K562 (cell line): ENCODE data around the gene SH3GLB2. TPM values are rescaled to one million over a fixed set of nuclear protein-coding genes. Genes with fewer than 3 reads are reported as not detected.

Experiments
- CEBPB ChIP-seq: fragments of 450-650 bp; IDR thresholded peaks from 2 replicates; pipeline ENCODE4 v1.6.1; 2016; ENCODE audit warnings: missing genetic modification characterization, missing compliant biosample characterization
- CREM ChIP-seq: IDR thresholded peaks from 2 replicates; pipeline ENCODE4 v1.6.1; 2014; ENCODE audit warnings: antibody characterized with exemption, low read depth
- EGR1 ChIP-seq: fragments of 450-650 bp; conservative IDR thresholded peaks from 2 replicates; pipeline ENCODE4 v1.6.1; 2017; ENCODE audit warnings: mild to moderate bottlenecking
- FOXK2 ChIP-seq, 2 experiments: fragments of 450-650 bp; IDR thresholded peaks in 1 of 2; conservative IDR thresholded peaks in 1 of 2; 2 replicates each; pipeline ENCODE4 v1.6.1; 2016; ENCODE audit warnings: low read depth in 2 of 2, mild to moderate bottlenecking in 1 of 2
- HNRNPL ChIP-seq: fragments of 200-400 bp; formaldehyde crosslinking; IDR thresholded peaks from 2 replicates; pipeline ENCODE4 v1.6.1; 2017; ENCODE audit warnings: low read depth, mild to moderate bottlenecking, low read length
- JUND ChIP-seq, 2 experiments: IDR thresholded peaks; 2 replicates in 1 of 2; 3 replicates in 1 of 2; pipeline ENCODE4 v1.6.1; 2011; ENCODE audit warnings: borderline replicate concordance in 2 of 2, low read depth in 2 of 2, low read length in 2 of 2, improper control_type of control experiment in 1 of 2, missing biosample characterization in 1 of 2, missing genetic modification characterization in 1 of 2, missing genetic modification reagents in 1 of 2
- POLR2G ChIP-seq: fragments of 200-400 bp; formaldehyde crosslinking; IDR thresholded peaks from 2 replicates; pipeline ENCODE4 v1.6.1; 2017; ENCODE audit warnings: low read depth, mild to moderate bottlenecking, antibody characterized with exemption, low read length, moderate library complexity
- RAD21 ChIP-seq, 2 experiments: fragments of 250-450 bp in 1 of 2; fragments of 450-650 bp in 1 of 2; sonication (Bioruptor Pico) in 1 of 2; formaldehyde crosslinking in 1 of 2; IDR thresholded peaks in 1 of 2; conservative IDR thresholded peaks in 1 of 2; 2 replicates each; pipeline versions ENCODE4 v1.4.0 to v1.8.0; 2020 to 2022; ENCODE audit warnings: mild to moderate bottlenecking in 2 of 2, moderate library complexity in 1 of 2
- SP2 ChIP-seq: IDR thresholded peaks from 2 replicates; pipeline ENCODE4 v1.6.1; 2011; ENCODE audit warnings: mild to moderate bottlenecking, low read depth, low read length, moderate library complexity; ENCODE audit not compliant: poor library complexity, severe bottlenecking; ENCODE audit errors: extremely low read depth
- THAP12 ChIP-seq: fragments of 250-450 bp; sonication (Bioruptor Pico); IDR thresholded peaks from 2 replicates; pipeline ENCODE4 v1.9.0; 2021; ENCODE audit warnings: mild to moderate bottlenecking, inconsistent platforms
- VEZF1 ChIP-seq: fragments of 200-800 bp; sonication (Bioruptor generic); IDR thresholded peaks from 2 replicates; pipeline ENCODE4 v1.6.1; 2017; ENCODE audit warnings: missing genetic modification characterization, missing compliant biosample characterization
- ZBTB33 ChIP-seq: sonication (generic); formaldehyde crosslinking; IDR thresholded peaks from 2 replicates; pipeline ENCODE4 v1.8.1; 2023; ENCODE audit warnings: mild to moderate bottlenecking, missing genetic modification reagents
- polyA plus RNA-seq, 8 experiments: library from polyadenylated mRNA; depleted of rRNA in 4 of 8; stranded (reverse) in 5 of 8; unstranded in 3 of 8; fragments of >200 nt; fragmentation: Nextera tagmentation in 2 of 8; fragmentation: Illumina TruSeq in 1 of 8; extraction: Ambion mirVana in 2 of 8; extraction: Trizol in 1 of 8; gene quantifications; 2 replicates each; pipeline versions ENCODE4 v1.2.1 to v1.2.3, GENCODE V29; 2011 to 2014; ENCODE audit warnings: inconsistent platforms in 1 of 8, missing spikeins in 1 of 8
- total RNA-seq, 7 experiments: library from RNA; depleted of rRNA in 6 of 7; stranded (reverse); fragments of >200 nt in 6 of 7; fragmentation: Illumina TruSeq in 2 of 7; extraction: Trizol in 2 of 7; gene quantifications; 2 replicates each; pipeline versions ENCODE4 v1.2.1 to v1.2.3, GENCODE V29; 2011 to 2021; ENCODE audit warnings: low replicate concordance in 1 of 7

Gene SH3GLB2
- total and polyA plus RNA-seq, 9 of the 15 experiments (the other 6 are each of a cell fraction or from before 2014, with no cell fraction given) = 0.20 to 118 (median 58.8) TPM

- TF ChIP-seq POLR2G (peak; percentile 66; the same call in 1 of the 2 replicates), JUND (IDR thresholded peaks at IDR 0.05; ENCODE audit: borderline replicate concordance, low read depth, low read length) (peak; percentile 28; the same call in 1 of the 2 replicates), JUND (tag; IDR thresholded peaks at IDR 0.05; ENCODE audit: borderline replicate concordance, low read depth, low read length) (no peak), CEBPB (tag) (peak; percentile 80), CREM (peak; percentile 41; the same call in 1 of the 2 replicates), VEZF1 (CRISPR knock-in tag) (peak; percentile 90), SP2 (no peak), THAP12 (CRISPR knock-in tag) (no peak), FOXK2 (conservative IDR thresholded peaks at IDR 0.05 in 1 of 2, IDR thresholded peaks at IDR 0.05 in 1 of 2; ENCODE audit: low read depth in 2 of 2) (0 out of 4 replicates have a peak, but pooled peaks of 1 of the 2 experiments have one; percentile 22), HNRNPL (peak; percentile 77; the same call in 1 of the 2 replicates), EGR1 (peak; percentile 71), ZBTB33 (CRISPR knock-in tag) (peak; percentile 11; the same call in 1 of the 2 replicates), RAD21 (CRISPR knock-in tag; conservative IDR thresholded peaks at IDR 0.05 in 1 of 2, IDR thresholded peaks at IDR 0.05 in 1 of 2) (peak; percentile 27 to 57; a peak in 3 of 4 replicates)
These were observed at the start of gene SH3GLB2 (continued) for GRCh38 chr9:129028192-129028966.
